Measurements from ENCODE around the gene BAK1. TPM values are rescaled to one million over a fixed set of nuclear protein-coding genes. Genes with fewer than 3 reads are reported as not detected.
"Not testable (repeated sequence)": the region's sequence is repeated elsewhere in the genome, so short reads cannot be mapped to it uniquely, and the experiment has no call there.

Gene BAK1
- total RNA-seq, 6 donors from 2014 or later, result 9.2 to 23.5 (median 13.7) TPM

DNA sequence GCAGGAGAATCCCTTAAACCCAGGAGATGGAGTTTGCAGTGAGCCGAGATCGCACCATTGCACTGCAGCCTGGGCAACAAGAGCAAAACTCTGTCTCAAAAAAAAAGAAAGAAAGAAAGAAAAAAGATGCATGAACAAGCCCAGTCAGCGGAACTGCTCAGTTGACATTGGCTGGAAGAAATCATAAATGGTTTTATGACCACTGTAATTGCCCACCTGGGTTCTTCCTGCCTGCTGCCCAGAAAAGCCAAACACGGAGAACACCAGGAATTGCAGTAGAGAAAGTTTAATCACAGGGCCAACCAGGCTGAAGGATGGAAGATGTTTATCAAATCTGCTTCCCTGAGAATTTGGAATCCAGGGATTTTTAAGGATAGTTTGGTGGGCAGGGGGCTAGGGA is 22.7 kb downstream of the BAK1 start:
- no peak overlapping the region for H3K27ac ChIP-seq
- H3K9me3 ChIP-seq, result no peaks in the 10 kb centered on the region
- TF ChIP-seq EP300 (IDR thresholded peaks at IDR 0.05), result no peak
- no peak for TF ChIP-seq CTCF (IDR thresholded peaks at IDR 0.05)
- TF ChIP-seq POLR2AphosphoS5 (IDR thresholded peaks at IDR 0.05), result no peak
- no peak for TF ChIP-seq POLR2A (IDR thresholded peaks at IDR 0.05)
- no peak overlapping the region for H3K4me3 ChIP-seq
- WGBS, 2 donors, result 94 to 95% methylated on average over 4 of the region's 4 CpGs
- H3K36me3 ChIP-seq, result no peaks in the 10 kb centered on the region
- ATAC-seq (ENCODE audit: low FRiP score in 2 of 2) (no peak), DNase-seq (no peak)
- no peaks in the 10 kb centered on the region for H3K27me3 ChIP-seq
- no peaks in the 10 kb centered on the region for H3K4me1 ChIP-seq

- not testable (repeated sequence) for H3K27me3 ChIP-seq; H3K4me3 ChIP-seq; H3K9me3 ChIP-seq; ATAC-seq (ENCODE audit: low FRiP score in 2 of 2); H3K4me1 ChIP-seq; DNase-seq; H3K27ac ChIP-seq; H3K36me3 ChIP-seq
- WGBS, 2 donors, result 55 to 56% methylated on average over 3 of the region's 3 CpGs
Observed at GRCh38 chr6:33552883-33553282, 27.2 kb downstream of the BAK1 start.

- H3K27ac ChIP-seq, result no peak overlapping the region
- TF ChIP-seq EP300 (IDR thresholded peaks at IDR 0.05) (no peak), CTCF (IDR thresholded peaks at IDR 0.05) (no peak), POLR2A (IDR thresholded peaks at IDR 0.05) (no peak), POLR2AphosphoS5 (IDR thresholded peaks at IDR 0.05) (no peak)
Observed at GRCh38 chr6:33552252-33552651, 27.8 kb downstream of the BAK1 start.

GRCh38 chr6:33551538-33551937 is 28.5 kb downstream of the BAK1 start:
- no peak for ATAC-seq (ENCODE audit: low FRiP score in 2 of 2)
- no peak for DNase-seq
- Histone ChIP-seq H3K36me3 (no peaks in the 10 kb centered on the region), H3K27me3 (no peaks in the 10 kb centered on the region), H3K9me3 (no peaks in the 10 kb centered on the region), H3K4me1 (no peaks in the 10 kb centered on the region), H3K27ac (no peak overlapping the region), H3K4me3 (no peak overlapping the region)
- TF ChIP-seq POLR2AphosphoS5 (IDR thresholded peaks at IDR 0.05) (no peak), EP300 (IDR thresholded peaks at IDR 0.05) (no peak), POLR2A (IDR thresholded peaks at IDR 0.05) (no peak), CTCF (IDR thresholded peaks at IDR 0.05) (no peak)
- 68 to 73% methylated on average over 2 of the region's 2 CpGs for whole genome bisulfite sequencing, 2 donors

More at GRCh38 chr6:33552252-33552651, 27.8 kb downstream of the BAK1 start:
- 83 to 86% methylated on average over 7 of the region's 7 CpGs for WGBS, 2 donors
- no peak overlapping the region for H3K4me3 ChIP-seq
- H3K36me3 ChIP-seq, result no peaks in the 10 kb centered on the region
- no peaks in the 10 kb centered on the region for H3K9me3 ChIP-seq
- no peak for ATAC-seq (ENCODE audit: low FRiP score in 2 of 2)
- H3K4me1 ChIP-seq, result no peaks in the 10 kb centered on the region
- no peaks in the 10 kb centered on the region for H3K27me3 ChIP-seq
- DNase-seq, result no peak

DNA sequence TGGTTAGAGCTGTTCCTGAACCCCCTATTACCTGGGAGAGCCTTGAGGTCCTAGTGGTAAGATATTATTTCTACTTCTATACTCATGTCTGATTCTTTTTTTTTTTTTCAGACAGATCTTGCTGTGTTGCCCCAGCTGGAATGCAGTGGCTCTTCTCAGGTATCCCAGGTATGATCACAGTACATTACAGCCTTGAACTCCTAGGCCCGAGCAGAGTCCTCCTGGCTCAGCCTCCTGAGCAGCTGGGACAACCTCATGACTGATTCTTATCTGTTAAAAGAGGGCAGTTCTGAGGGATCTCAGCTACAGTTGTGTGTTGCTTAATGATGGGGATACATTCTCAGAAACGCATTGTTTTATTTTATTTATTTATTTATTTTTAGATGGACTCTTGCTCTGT is 30.2 kb downstream of the BAK1 start:
- no peak for DNase-seq
- Histone ChIP-seq H3K27me3 (no peaks in the 10 kb centered on the region), H3K36me3 (no peaks in the 10 kb centered on the region), H3K9me3 (no peaks in the 10 kb centered on the region), H3K27ac (no peak overlapping the region), H3K4me3 (no peak overlapping the region), H3K4me1 (no peaks in the 10 kb centered on the region)
- 83 to 93% methylated on average over 2 of the region's 2 CpGs for WGBS, 2 donors
- ATAC-seq (ENCODE audit: low FRiP score in 2 of 2), result no peak
- TF ChIP-seq EP300 (IDR thresholded peaks at IDR 0.05) (no peak), CTCF (IDR thresholded peaks at IDR 0.05) (no peak), POLR2AphosphoS5 (IDR thresholded peaks at IDR 0.05) (no peak)

All from upper lobe of left lung (tissue), 6 donors.